Testis (tissue), 2 donors: Measurements from ENCODE around the gene ADK.

ENCODE experiments used
- CTCF ChIP-seq, 3 experiments: fragments of 450-650 bp in 2 of 3; fragments of 200-600 bp in 1 of 3; sonication (generic) in 1 of 3; IDR thresholded peaks; one replicate each; pipeline ENCODE4 v1.5.1; 2016 to 2019; ENCODE audit warnings: antibody characterized with exemption in 3 of 3, mild to moderate bottlenecking in 2 of 3, moderate library complexity in 1 of 3
- POLR2A ChIP-seq: fragments of 450-650 bp; IDR thresholded peaks from one replicate; pipeline ENCODE4 v1.6.1; 2017; ENCODE audit warnings: antibody characterized with exemption, mild to moderate bottlenecking, moderate library complexity

GRCh38 chr10:74488907-74489306, 337.9 kb downstream of the ADK start:
- TF ChIP-seq CTCF (IDR thresholded peaks at IDR 0.05), result no peak
- TF ChIP-seq POLR2A, result no peak
